Measurements from ENCODE around the gene GPRC5B. TPM values are rescaled to one million over a fixed set of nuclear protein-coding genes. Genes with fewer than 3 reads are reported as not detected.

GPRC5B gene
- total RNA-seq, 1 experiment from 2014 or later, result 137 TPM

- H4K8ac ChIP-seq (replicated peaks; ENCODE audit: insufficient read length, low read depth, low read length), result no peak overlapping the region
- DNase-seq, result no peak
- H2BK20ac ChIP-seq (ENCODE audit: low read depth, low read length, poor library complexity, severe bottlenecking), result no peak overlapping the region
- no peaks in the 10 kb centered on the region for H3K9me3 ChIP-seq (ENCODE audit: control insufficient read depth, low read depth, low read length)
- no peaks in the 10 kb centered on the region for H3K79me1 ChIP-seq (ENCODE audit: insufficient read depth, low read depth, low read length, poor library complexity, severe bottlenecking)
- Mint-ChIP-seq H3K27me3 (ENCODE audit: low read depth) (no peaks in the 10 kb centered on the region), H3K27ac (no peak overlapping the region; a peak in 1 of 7 replicates), H3K36me3 (ENCODE audit: insufficient read depth in 1 of 3, low read depth in 3 of 3) (0 out of 7 replicates have a peak, but pooled peaks cover 0 to 2% (median 0%) of the 10 kb centered on the region in 3 experiments), H3K4me1 (peaks cover 4 to 12% of the 10 kb centered on the region in 2 experiments; a peak in 3 of 4 replicates), H3K9me3 (no peaks in the 10 kb centered on the region), H3K4me3 (no peak overlapping the region)
- H3K79me2 ChIP-seq (ENCODE audit: insufficient read depth, low read length), result no peaks in the 10 kb centered on the region
- TF ChIP-seq CTCF (conservative IDR thresholded peaks at IDR 0.05), result no peak
- H2BK15ac ChIP-seq (ENCODE audit: low read depth, low read length), result no peak overlapping the region
- H4K20me1 ChIP-seq (ENCODE audit: control insufficient read depth, insufficient read depth, insufficient read length), result no peaks in the 10 kb centered on the region
- H3K18ac ChIP-seq (ENCODE audit: insufficient read length, low read depth, low read length), result no peak overlapping the region
- no peak overlapping the region for H2AK5ac ChIP-seq (ENCODE audit: insufficient read length, low read length)
- H3T11ph ChIP-seq (ENCODE audit: low read length), result no peak overlapping the region
- no peak overlapping the region for H3K4ac ChIP-seq (ENCODE audit: low read depth, low read length)
- H3K23me2 ChIP-seq (ENCODE audit: insufficient read length, low read depth, low read length, poor library complexity, severe bottlenecking), result no peaks in the 10 kb centered on the region
- H3K23ac ChIP-seq (ENCODE audit: insufficient read length, low read depth, low read length), result no peak overlapping the region
- no peak overlapping the region for H3K14ac ChIP-seq (ENCODE audit: insufficient read depth, low read length)
- no CpG with 5 or more reads among the region's 2 CpGs for WGBS (ENCODE audit: extremely low coverage, insufficient read length, low lambda C conversion rate)
- H3K27me3 ChIP-seq (ENCODE audit: insufficient read depth, low read length), result no peaks in the 10 kb centered on the region
- H2BK5ac ChIP-seq (ENCODE audit: insufficient read length, low read length), result no peak overlapping the region
- no peak overlapping the region for H3K9ac ChIP-seq (ENCODE audit: extremely low read depth, insufficient read length, low read length)
- H3K27ac ChIP-seq (ENCODE audit: insufficient read length, low read depth, low read length), result no peak overlapping the region
- no peak overlapping the region for H4K5ac ChIP-seq (ENCODE audit: insufficient read length, low read depth, low read length)
- no peak overlapping the region for H3K4me2 ChIP-seq (ENCODE audit: insufficient read depth, insufficient read length, low read length)
- no peaks in the 10 kb centered on the region for H3K4me1 ChIP-seq (ENCODE audit: insufficient read depth, low read length)
- H2AFZ ChIP-seq (ENCODE audit: low read length), result no peak overlapping the region
- no peak overlapping the region for H4K91ac ChIP-seq (ENCODE audit: insufficient read length, low read depth, low read length)
- no peak overlapping the region for H2BK12ac ChIP-seq (ENCODE audit: insufficient read length, low read depth, low read length)
- no peak overlapping the region for H2BK120ac ChIP-seq (ENCODE audit: low read depth, low read length, poor library complexity, severe bottlenecking)
- no peak overlapping the region for H3K56ac ChIP-seq (ENCODE audit: insufficient read length, low read depth, low read length)
Measured at GRCh38 chr16:19822533-19822932, 62.1 kb downstream of the GPRC5B start.

Data from H9 (cell line).